ENCODE data around the gene MRAP.

Gene MRAP

DNA sequence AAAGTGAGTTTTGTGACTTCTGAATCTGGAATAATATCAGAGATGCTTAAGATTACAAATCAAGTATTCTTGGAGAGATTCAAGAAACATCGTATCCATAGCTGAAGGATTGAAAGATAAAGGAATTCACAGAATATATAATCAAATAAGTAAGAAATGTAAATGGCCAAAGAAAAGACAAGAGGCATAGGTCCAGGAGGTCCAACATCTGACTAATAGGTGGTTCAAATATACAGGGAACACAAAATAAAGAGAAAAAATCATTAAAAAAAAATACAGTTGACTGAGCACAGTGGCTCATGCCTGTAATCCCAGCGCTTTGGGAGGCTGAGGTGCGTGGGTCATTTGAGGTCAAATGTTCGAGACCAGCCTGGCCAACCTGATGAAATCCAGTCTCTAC, 13.2 kb upstream of the MRAP start:
- TF ChIP-seq POLR2A (IDR thresholded peaks at IDR 0.05; ENCODE audit: extremely low read depth, insufficient read length) (no peak), MYC (IDR thresholded peaks at IDR 0.05; ENCODE audit: low read depth, low read length) (no peak), CTCF (IDR thresholded peaks at IDR 0.05; ENCODE audit: low read depth, low read length) (no peak)
- TF ChIP-seq, protein P1, sequence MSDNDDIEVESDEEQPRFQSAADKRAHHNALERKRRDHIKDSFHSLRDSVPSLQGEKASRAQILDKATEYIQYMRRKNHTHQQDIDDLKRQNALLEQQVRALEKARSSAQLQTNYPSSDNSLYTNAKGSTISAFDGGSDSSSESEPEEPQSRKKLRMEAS (IDR thresholded peaks at IDR 0.05; ENCODE audit: low read depth, low read length) = no peak
- DNase-seq (ENCODE audit: low read depth) = no peak

DNA sequence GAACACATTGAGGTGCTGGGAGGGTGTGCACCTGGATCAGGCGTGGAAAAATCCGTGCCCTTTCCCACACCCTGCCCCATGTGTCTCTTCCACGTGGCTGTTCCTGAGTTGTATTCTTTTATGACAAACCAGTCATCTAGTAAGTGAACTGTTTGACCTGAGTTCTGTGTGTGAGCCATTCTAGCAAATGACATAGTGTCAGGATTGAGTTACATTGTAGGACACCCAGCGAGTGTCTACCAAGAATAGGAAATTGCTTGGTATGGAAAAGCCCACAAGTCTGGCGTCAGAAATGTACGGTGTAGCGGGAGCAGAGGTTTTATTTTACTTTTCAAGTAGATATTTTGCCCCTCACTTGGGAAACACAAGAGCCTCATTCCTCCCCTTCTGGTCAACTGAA, 1.2 kb upstream of the MRAP start:
- TF ChIP-seq, protein P1 (IDR thresholded peaks at IDR 0.05; ENCODE audit: low read depth, low read length) = no peak
- TF ChIP-seq POLR2A (IDR thresholded peaks at IDR 0.05; ENCODE audit: extremely low read depth, insufficient read length) (no peak), MYC (IDR thresholded peaks at IDR 0.05; ENCODE audit: low read depth, low read length) (no peak), CTCF (IDR thresholded peaks at IDR 0.05; ENCODE audit: low read depth, low read length) (no peak)
- DNase-seq (ENCODE audit: low read depth) = no peak
- no peak overlapping the region for H3K4me3 ChIP-seq (ENCODE audit: low read depth, low read length)

More for the DNA sequence above, 13.2 kb upstream of the MRAP start:
- H3K4me3 ChIP-seq (ENCODE audit: low read depth, low read length) = no peak overlapping the region

DNA sequence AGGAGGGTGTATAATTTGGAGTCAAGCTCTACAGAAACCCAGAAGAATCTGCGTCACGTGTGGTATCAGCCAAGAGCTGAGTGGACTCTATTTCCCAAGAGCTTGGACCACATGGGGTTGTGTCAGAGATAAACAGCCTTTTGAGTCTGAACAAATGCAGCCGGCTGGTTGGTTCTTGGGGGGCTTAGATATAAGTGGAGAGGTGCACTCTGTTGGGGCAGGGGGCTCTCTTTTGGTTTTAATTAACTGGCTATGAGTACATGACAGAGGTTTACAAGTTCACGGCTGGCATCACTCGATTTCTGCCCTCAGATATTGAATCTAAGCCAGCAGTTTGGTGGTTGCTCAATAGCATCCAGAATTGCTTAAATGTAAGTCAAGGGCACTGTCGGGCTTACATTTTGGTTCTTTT, 501 bp upstream of the MRAP start:
- TF ChIP-seq, protein P1 (IDR thresholded peaks at IDR 0.05; ENCODE audit: low read depth, low read length) = no peak
- TF ChIP-seq MYC (IDR thresholded peaks at IDR 0.05; ENCODE audit: low read depth, low read length) (no peak), CTCF (IDR thresholded peaks at IDR 0.05; ENCODE audit: low read depth, low read length) (no peak), POLR2A (IDR thresholded peaks at IDR 0.05; ENCODE audit: extremely low read depth, insufficient read length) (no peak)
- no peak overlapping the region for H3K4me3 ChIP-seq (ENCODE audit: low read depth, low read length)
- DNase-seq (ENCODE audit: low read depth) = no peak

DNA sequence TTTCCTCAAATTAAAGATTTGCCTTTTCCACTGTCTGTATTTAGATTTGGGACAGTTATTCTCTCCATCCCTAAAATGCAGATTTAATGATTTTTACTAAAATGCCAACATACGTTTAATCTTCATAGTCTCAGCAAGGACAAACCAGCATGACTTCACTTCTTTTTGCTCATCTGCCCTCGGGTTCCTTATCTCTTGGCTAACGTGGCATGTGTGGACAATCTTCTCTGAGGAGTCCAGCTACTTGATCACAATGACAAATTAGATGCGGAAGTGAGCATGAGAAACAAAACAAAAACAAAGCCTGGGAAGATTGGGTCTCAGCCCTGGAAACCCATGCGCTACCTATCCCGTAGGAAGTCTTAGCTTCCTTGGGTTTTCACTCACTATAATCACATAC, 1.0 kb downstream of the MRAP start:
- TF ChIP-seq, protein P1 (IDR thresholded peaks at IDR 0.05; ENCODE audit: low read depth, low read length) = no peak
- TF ChIP-seq CTCF (IDR thresholded peaks at IDR 0.05; ENCODE audit: low read depth, low read length) (no peak), MYC (IDR thresholded peaks at IDR 0.05; ENCODE audit: low read depth, low read length) (no peak), POLR2A (IDR thresholded peaks at IDR 0.05; ENCODE audit: extremely low read depth, insufficient read length) (no peak)
- DNase-seq (ENCODE audit: low read depth) = no peak
- H3K4me3 ChIP-seq (ENCODE audit: low read depth, low read length) = no peak overlapping the region

GRCh38 chr21:32300117-32300681, 1.5 kb downstream of the MRAP start:
- TF ChIP-seq MYC (IDR thresholded peaks at IDR 0.05; ENCODE audit: low read depth, low read length) = no peak
- TF ChIP-seq, protein P1 (IDR thresholded peaks at IDR 0.05; ENCODE audit: low read depth, low read length) = no peak
- TF ChIP-seq CTCF (IDR thresholded peaks at IDR 0.05; ENCODE audit: low read depth, low read length) = no peak
- H3K4me3 ChIP-seq (ENCODE audit: low read depth, low read length) = no peak overlapping the region
- DNase-seq (ENCODE audit: low read depth) = no peak

All from NB4 (cell line).